HEK293T (cell line): ENCODE measurements around the gene ACSM3.
"Not testable (repeated sequence)": the region's sequence is repeated elsewhere in the genome, so short reads cannot be mapped to it uniquely, and the experiment has no call there.

Experiments
- CTCF ChIA-PET: fragments of 350-600 bp; formaldehyde crosslinking; extraction: SDS; loops from one replicate; lab custom pipeline; 2021; ENCODE audit warnings: antibody characterized with exemption, inconsistent platforms; lab: Yijun Ruan, JAX
- POLR2A ChIA-PET: fragments of 350-600 bp; formaldehyde crosslinking; extraction: SDS; loops from one replicate; lab custom pipeline; 2020; ENCODE audit warnings: antibody characterized with exemption, inconsistent platforms; lab: Yijun Ruan, JAX
- DNase-seq: peaks from one replicate; pipeline ENCODE4 v3.0.0; 2012; ENCODE audit warnings: mixed read lengths; ENCODE audit errors: extremely low spot score
- ARNT ChIP-seq: fragments of 450-650 bp; IDR thresholded peaks from 2 replicates; pipeline ENCODE4 v1.6.1; 2017; ENCODE audit warnings: mild to moderate bottlenecking
- BHLHE40 ChIP-seq: fragments of 450-650 bp; IDR thresholded peaks from 2 replicates; pipeline ENCODE4 v1.6.1; 2016; ENCODE audit warnings: mild to moderate bottlenecking, moderate library complexity, borderline replicate concordance
- CTBP1 ChIP-seq: fragments of 450-650 bp; IDR thresholded peaks from 2 replicates; pipeline ENCODE4 v1.6.1; 2016; ENCODE audit warnings: borderline replicate concordance
- ELF4 ChIP-seq: fragments of 450-650 bp; IDR thresholded peaks from 2 replicates; pipeline ENCODE4 v1.6.1; 2017; ENCODE audit warnings: antibody characterized with exemption
- FOXA1 ChIP-seq: fragments of 450-650 bp; IDR thresholded peaks from 2 replicates; pipeline ENCODE4 v1.6.1; 2016; ENCODE audit warnings: mild to moderate bottlenecking
- FOXK2 ChIP-seq: fragments of 450-650 bp; IDR thresholded peaks from 2 replicates; pipeline ENCODE4 v1.6.1; 2016; ENCODE audit warnings: mild to moderate bottlenecking
- FOXM1 ChIP-seq: fragments of 450-650 bp; IDR thresholded peaks from 2 replicates; pipeline ENCODE4 v1.6.1; 2017; ENCODE audit warnings: mild to moderate bottlenecking, borderline replicate concordance
- HDGF ChIP-seq: fragments of 450-650 bp; IDR thresholded peaks from 2 replicates; pipeline ENCODE4 v1.6.1; 2017; ENCODE audit warnings: antibody characterized with exemption, borderline replicate concordance
- L3MBTL2 ChIP-seq: fragments of 450-650 bp; conservative IDR thresholded peaks from 2 replicates; pipeline ENCODE4 v1.6.1; 2016; ENCODE audit warnings: mild to moderate bottlenecking
- LEF1 ChIP-seq: fragments of 450-650 bp; IDR thresholded peaks from 2 replicates; pipeline ENCODE4 v1.6.1; 2017; ENCODE audit warnings: mild to moderate bottlenecking, borderline replicate concordance
- NFRKB ChIP-seq: fragments of 450-650 bp; IDR thresholded peaks from 2 replicates; pipeline ENCODE4 v1.6.1; 2016; ENCODE audit warnings: mild to moderate bottlenecking, moderate library complexity
- SP1 ChIP-seq: fragments of 450-650 bp; IDR thresholded peaks from 2 replicates; pipeline ENCODE4 v1.6.1; 2017
- SUZ12 ChIP-seq: fragments of 450-650 bp; IDR thresholded peaks from 2 replicates; pipeline ENCODE4 v1.6.1; 2016; ENCODE audit warnings: mild to moderate bottlenecking
- TARDBP ChIP-seq: fragments of 450-650 bp; IDR thresholded peaks from 2 replicates; pipeline ENCODE4 v1.6.1; 2016
- ZNF384 ChIP-seq: fragments of 450-650 bp; IDR thresholded peaks from 2 replicates; pipeline ENCODE4 v1.6.1; 2016
- TF ChIP-seq, protein P1 (sequence below): fragments of 450-650 bp; IDR thresholded peaks from 2 replicates; pipeline ENCODE4 v1.6.1; 2016

The ACSM3 gene, protein sequence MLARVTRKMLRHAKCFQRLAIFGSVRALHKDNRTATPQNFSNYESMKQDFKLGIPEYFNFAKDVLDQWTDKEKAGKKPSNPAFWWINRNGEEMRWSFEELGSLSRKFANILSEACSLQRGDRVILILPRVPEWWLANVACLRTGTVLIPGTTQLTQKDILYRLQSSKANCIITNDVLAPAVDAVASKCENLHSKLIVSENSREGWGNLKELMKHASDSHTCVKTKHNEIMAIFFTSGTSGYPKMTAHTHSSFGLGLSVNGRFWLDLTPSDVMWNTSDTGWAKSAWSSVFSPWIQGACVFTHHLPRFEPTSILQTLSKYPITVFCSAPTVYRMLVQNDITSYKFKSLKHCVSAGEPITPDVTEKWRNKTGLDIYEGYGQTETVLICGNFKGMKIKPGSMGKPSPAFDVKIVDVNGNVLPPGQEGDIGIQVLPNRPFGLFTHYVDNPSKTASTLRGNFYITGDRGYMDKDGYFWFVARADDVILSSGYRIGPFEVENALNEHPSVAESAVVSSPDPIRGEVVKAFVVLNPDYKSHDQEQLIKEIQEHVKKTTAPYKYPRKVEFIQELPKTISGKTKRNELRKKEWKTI

DNA sequence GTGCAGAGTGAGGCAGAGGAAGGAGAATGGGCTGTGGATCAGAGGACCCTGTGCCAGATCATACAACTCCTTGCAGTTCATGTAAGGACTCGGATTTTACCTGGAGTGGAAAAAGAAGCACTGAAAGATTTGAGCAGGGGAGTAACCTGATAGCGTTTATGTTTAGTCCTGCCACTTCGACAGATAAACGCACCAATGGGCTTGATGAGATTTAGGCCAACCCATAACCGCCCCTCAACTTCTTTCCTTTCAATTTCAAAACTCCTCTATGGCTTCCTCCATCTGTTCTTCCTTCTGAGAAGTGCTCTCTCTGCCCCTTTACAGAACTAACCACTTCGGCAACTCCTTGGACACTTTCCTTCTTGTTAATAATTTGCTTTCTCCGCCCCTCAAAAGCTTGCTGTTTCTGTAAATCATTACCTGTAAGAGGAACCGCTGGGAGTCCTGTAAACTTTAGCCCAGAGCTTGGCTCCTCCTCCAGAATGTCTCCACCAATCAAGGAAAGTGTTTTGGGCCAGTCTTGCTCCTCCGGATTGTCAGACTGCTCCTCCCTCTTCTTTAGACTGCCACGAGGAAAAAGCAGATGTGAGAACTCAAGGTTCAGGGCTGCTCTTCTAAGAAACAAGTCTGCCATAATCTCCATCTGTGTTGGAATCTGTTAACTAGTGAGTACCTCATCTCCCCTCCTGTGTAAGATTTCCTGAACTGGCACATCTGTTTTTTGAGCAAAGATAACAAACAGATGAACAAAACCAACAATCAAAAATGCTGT, at the start of gene ACSM3:
Gene ACSM3 (plus strand): TSS at position 554 of the 772 bp plus-strand sequence. CDS start 6,021 bp downstream, outside the sequence.
- ChIA-PET CTCF (interaction anchor here (0.8 to 1.2 kb wide), 2 partner anchors 11 to 23 kb away, joined by 3 to 4 read pairs; no protein-coding TSS in a partner anchor), POLR2A (no interaction called here)
- DNase-seq, result peak; percentile 40
- TF ChIP-seq L3MBTL2, result 0 out of 2 replicates have a peak, but pooled peaks have one; percentile 37
- TF ChIP-seq HDGF, result no peak

DNA sequence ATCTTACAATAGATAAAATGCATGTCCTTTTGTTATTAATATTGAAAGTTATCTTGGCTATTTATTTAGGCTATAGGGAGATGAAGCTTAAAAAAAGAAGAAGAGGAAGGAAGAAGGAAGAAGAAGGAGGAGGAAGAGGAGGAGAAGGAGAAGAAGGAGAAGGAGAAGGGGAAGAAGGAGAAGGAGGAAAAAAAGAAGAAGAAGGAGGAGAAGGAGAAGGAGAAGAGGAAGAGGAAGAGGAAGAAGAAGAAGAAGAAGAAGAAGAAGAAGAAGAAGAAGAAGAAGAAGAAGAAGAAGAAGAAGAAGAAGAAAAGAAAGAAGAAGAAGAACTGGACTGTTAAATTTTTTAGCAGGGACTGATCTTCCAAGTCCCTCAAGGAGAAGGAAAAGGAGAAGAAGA, 46.1 kb upstream of the ACSM3 start:
- POLR2A ChIA-PET, DNase-seq: not testable (repeated sequence)
- CTCF ChIA-PET, result interaction anchor here (0.7 kb wide), 1 partner anchor 21 kb away, joined by 3 read pairs; no protein-coding TSS in a partner anchor

GRCh38 chr16:20720251-20720650, 43.6 kb upstream of the ACSM3 start:
- POLR2A ChIA-PET, result no interaction called here
- TF ChIP-seq, protein P1, sequence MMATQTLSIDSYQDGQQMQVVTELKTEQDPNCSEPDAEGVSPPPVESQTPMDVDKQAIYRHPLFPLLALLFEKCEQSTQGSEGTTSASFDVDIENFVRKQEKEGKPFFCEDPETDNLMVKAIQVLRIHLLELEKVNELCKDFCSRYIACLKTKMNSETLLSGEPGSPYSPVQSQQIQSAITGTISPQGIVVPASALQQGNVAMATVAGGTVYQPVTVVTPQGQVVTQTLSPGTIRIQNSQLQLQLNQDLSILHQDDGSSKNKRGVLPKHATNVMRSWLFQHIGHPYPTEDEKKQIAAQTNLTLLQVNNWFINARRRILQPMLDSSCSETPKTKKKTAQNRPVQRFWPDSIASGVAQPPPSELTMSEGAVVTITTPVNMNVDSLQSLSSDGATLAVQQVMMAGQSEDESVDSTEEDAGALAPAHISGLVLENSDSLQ, result no peak
- TF ChIP-seq ZNF384, result no peak
- no peak for TF ChIP-seq LEF1
- TF ChIP-seq ARNT, result no peak
- no peak for TF ChIP-seq L3MBTL2
- no peak for TF ChIP-seq NFRKB
- TF ChIP-seq BHLHE40, result no peak
- no peak for TF ChIP-seq CTBP1
- CTCF ChIA-PET, result no interaction called here
- DNase-seq, result no peak

- CTCF ChIA-PET, result no interaction called here
These were observed 37.2 kb upstream of the ACSM3 start for GRCh38 chr16:20726661-20727060.

GRCh38 chr16:20727181-20727580, 36.6 kb upstream of the ACSM3 start:
- TF ChIP-seq, protein P1, result no peak
- CTCF ChIA-PET, result no interaction called here

More at GRCh38 chr16:20726661-20727060, 37.2 kb upstream of the ACSM3 start:
- DNase-seq, result no peak
- POLR2A ChIA-PET, result no interaction called here
- TF ChIP-seq ELF4 (no peak), FOXM1 (no peak), ARNT (no peak), HDGF (no peak), L3MBTL2 (no peak), LEF1 (no peak), FOXK2 (no peak), CTBP1 (no peak), BHLHE40 (no peak), TARDBP (no peak), SUZ12 (no peak), ZNF384 (no peak), SP1 (no peak)
- TF ChIP-seq, protein P1, result no peak

GRCh38 chr16:20729141-20729540, 34.7 kb upstream of the ACSM3 start:
- ChIA-PET CTCF (no interaction called here), POLR2A (no interaction called here)
- no peak for DNase-seq
- no peak for TF ChIP-seq HDGF
- TF ChIP-seq FOXA1, result no peak
- no peak for TF ChIP-seq ZNF384
- TF ChIP-seq BHLHE40, result no peak
- no peak for TF ChIP-seq SUZ12
- TF ChIP-seq NFRKB, result no peak
- no peak for TF ChIP-seq FOXK2
- no peak for TF ChIP-seq TARDBP
- TF ChIP-seq LEF1, result no peak
- TF ChIP-seq CTBP1, result no peak
- TF ChIP-seq ARNT, result no peak
- TF ChIP-seq ELF4, result no peak
- TF ChIP-seq SP1, result no peak
- TF ChIP-seq L3MBTL2, result no peak
- TF ChIP-seq, protein P1, result no peak
- TF ChIP-seq FOXM1, result no peak

More at GRCh38 chr16:20727181-20727580, 36.6 kb upstream of the ACSM3 start:
- POLR2A ChIA-PET, result no interaction called here
- no peak for DNase-seq
